Endothelial cell of umbilical vein (primary cell): ENCODE data around the gene PAEP.

ENCODE experiments used
- CTCF ChIP-seq, 2 donors: IDR thresholded peaks; 1 replicate in 1 of 2; 2 replicates in 1 of 2; pipeline ENCODE4 v1.5.1; 2011; ENCODE audit warnings: low read length in 2 of 2, mild to moderate bottlenecking in 2 of 2, moderate library complexity in 2 of 2, control low read depth in 1 of 2, inconsistent platforms in 1 of 2, low read depth in 1 of 2; ENCODE audit not compliant: insufficient read depth in 1 of 2; ENCODE audit errors: extremely low read depth in 1 of 2
- EZH2 ChIP-seq: IDR thresholded peaks from 2 replicates; pipeline ENCODE4 v1.6.1; 2012; ENCODE audit warnings: borderline replicate concordance, low read depth, mild to moderate bottlenecking, moderate library complexity, low read length, inconsistent platforms; ENCODE audit not compliant: severe bottlenecking
- GATA2 ChIP-seq: IDR thresholded peaks from 2 replicates; pipeline ENCODE4 v1.7.0; 2011; ENCODE audit warnings: low read depth, mild to moderate bottlenecking, moderate library complexity, mixed read lengths, low read length; ENCODE audit not compliant: insufficient read length, insufficient read depth
- MAX ChIP-seq: IDR thresholded peaks from 2 replicates; pipeline ENCODE4 v1.6.1; 2011; ENCODE audit not compliant: insufficient read depth, insufficient read length
- POLR2A ChIP-seq: IDR thresholded peaks from 2 replicates; pipeline ENCODE4 v1.6.1; 2012; ENCODE audit warnings: low read depth, mild to moderate bottlenecking, control low read depth, low read length
- POLR2AphosphoS5 ChIP-seq: IDR thresholded peaks from 2 replicates; pipeline ENCODE4 v1.6.1; 2012; ENCODE audit warnings: low read depth, mild to moderate bottlenecking, control low read depth, low read length, moderate library complexity; ENCODE audit not compliant: insufficient read depth

GRCh38 chr9:135525241-135526088 lies 36.1 kb upstream of the PAEP start:
- TF ChIP-seq CTCF (IDR thresholded peaks at IDR 0.05; ENCODE audit: extremely low read depth in 1 of 2, insufficient read depth in 1 of 2, low read depth in 1 of 2, low read length in 2 of 2) (no peak), EZH2 (no peak), POLR2A (no peak), POLR2AphosphoS5 (no peak), GATA2 (no peak), MAX (no peak)
